ENCODE results near the gene LBR.

The LBR gene

DNA sequence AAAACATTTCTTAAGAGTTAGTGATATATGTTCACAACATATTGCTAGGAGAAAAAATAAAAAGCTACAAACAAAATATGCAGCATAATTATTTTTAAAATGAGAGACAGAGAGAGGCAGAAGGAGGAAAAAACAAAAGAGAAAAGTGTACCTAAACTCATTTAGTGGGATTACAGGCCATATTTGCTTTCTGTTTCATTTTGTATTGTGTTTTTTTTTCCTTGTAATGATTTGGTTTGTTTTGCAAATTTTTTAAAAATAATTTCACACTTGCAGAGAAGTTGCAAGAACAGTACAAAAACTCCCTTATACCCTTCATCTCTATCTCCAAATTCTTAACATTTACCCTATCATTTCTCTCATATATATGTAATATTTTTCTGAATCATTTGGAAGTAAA lies 65.0 kb downstream of the LBR start:
- TF ChIP-seq CTCF (conservative IDR thresholded peaks at IDR 0.05) = no peak
- TF ChIP-seq ZFX (IDR thresholded peaks at IDR 0.05) = no peak
- no peak overlapping the region for H3K27ac ChIP-seq

- H3K27ac ChIP-seq = no peak overlapping the region
- TF ChIP-seq CTCF (conservative IDR thresholded peaks at IDR 0.05) = no peak
- no peak for TF ChIP-seq ZFX (IDR thresholded peaks at IDR 0.05)
These were observed 66.7 kb downstream of the LBR start for GRCh38 chr1:225361176-225361575.

DNA sequence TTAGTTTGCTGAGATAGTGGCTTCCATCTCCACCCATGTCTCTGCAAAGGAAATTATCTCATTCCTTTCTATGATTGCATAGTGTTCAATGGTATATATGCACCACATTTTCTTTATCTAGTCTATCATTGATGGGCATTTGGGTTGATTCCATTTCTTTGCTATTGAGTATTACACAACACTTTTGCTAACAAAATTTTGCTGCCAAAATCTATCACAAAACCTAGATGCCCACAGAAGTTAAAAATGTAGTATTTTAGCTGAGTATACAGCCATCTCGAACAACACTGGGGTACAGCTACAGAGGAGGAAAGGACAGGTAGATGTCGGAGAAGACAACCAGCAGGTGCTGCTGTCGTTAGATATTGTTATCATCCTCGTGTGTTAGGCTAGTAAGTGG lies 67.7 kb downstream of the LBR start:
- no peak overlapping the region for H3K27ac ChIP-seq
- no peak for TF ChIP-seq ZFX (IDR thresholded peaks at IDR 0.05)
- TF ChIP-seq CTCF (conservative IDR thresholded peaks at IDR 0.05) = no peak

- H3K27ac ChIP-seq = no peak overlapping the region
- TF ChIP-seq CTCF (conservative IDR thresholded peaks at IDR 0.05) (no peak), ZFX (IDR thresholded peaks at IDR 0.05) (no peak)
These were observed 72.0 kb downstream of the LBR start for GRCh38 chr1:225355863-225356262.

DNA sequence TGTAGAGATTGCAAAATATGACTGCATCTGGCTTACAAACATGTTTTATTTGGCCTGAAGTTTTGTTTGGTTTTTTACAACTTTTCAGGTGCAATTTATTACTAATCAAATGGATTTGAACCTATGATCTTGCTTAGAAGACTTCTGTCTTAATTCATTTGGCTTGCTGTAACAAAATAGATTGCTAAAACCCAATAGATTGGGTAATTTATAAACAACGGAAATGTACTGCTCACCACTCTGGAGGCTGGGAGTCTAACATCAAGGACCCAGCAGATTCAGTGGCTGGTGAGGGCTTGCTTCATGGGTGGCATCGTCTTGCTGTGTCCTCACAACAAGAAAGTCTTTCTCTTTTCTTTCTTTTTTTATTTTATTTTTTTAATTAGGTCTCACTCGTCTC lies 72.9 kb downstream of the LBR start:
- TF ChIP-seq ZFX (IDR thresholded peaks at IDR 0.05) (no peak), CTCF (conservative IDR thresholded peaks at IDR 0.05) (no peak)

More for the DNA sequence above, 72.9 kb downstream of the LBR start:
- H3K27ac ChIP-seq = no peak overlapping the region

Data from C4-2B (cell line).